Effector CD8-positive, alpha-beta T cell (primary cell): Measurements from ENCODE around the gene FOXF1.

Source experiments
- DNase-seq: peaks from one replicate; lab custom pipeline; 2025; lab: John Stamatoyannopoulos, UW

The FOXF1 gene

DNA sequence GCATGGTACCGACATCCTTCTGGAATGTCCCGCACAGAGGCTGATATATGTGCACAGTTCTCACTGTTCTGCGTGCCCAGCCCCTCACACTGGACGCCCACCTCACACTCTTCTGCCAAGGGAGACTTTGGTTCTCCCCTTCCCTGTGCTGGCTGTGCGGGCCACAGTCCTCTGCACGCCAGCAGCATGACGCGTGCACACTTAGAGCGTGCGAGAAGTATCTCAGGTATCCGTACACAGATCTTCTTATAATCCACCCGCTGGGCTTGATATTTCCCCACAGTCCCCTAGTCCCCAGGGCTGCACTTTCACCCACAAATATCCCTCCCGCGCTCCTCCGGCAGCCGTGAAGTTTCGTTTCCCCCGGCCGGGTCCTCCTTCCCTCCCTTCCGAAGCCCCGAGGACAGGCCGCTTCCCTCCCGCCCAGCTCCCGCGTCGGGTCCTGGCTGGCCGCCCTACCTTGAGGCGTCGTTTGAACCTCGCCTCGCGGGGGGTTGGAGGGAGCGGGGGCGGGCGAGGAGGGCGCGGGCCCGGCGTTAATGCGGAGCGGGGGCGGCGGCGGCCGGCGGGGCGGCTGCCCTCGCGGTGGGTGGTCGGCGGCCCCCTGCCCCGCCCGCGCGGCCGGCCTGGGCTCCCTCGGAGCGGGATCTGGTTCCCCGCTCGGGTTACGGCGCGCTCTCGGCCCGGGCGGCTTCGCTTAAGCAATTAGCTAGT, 5.0 kb upstream of the FOXF1 start:
- DNase-seq, result no peak

DNA sequence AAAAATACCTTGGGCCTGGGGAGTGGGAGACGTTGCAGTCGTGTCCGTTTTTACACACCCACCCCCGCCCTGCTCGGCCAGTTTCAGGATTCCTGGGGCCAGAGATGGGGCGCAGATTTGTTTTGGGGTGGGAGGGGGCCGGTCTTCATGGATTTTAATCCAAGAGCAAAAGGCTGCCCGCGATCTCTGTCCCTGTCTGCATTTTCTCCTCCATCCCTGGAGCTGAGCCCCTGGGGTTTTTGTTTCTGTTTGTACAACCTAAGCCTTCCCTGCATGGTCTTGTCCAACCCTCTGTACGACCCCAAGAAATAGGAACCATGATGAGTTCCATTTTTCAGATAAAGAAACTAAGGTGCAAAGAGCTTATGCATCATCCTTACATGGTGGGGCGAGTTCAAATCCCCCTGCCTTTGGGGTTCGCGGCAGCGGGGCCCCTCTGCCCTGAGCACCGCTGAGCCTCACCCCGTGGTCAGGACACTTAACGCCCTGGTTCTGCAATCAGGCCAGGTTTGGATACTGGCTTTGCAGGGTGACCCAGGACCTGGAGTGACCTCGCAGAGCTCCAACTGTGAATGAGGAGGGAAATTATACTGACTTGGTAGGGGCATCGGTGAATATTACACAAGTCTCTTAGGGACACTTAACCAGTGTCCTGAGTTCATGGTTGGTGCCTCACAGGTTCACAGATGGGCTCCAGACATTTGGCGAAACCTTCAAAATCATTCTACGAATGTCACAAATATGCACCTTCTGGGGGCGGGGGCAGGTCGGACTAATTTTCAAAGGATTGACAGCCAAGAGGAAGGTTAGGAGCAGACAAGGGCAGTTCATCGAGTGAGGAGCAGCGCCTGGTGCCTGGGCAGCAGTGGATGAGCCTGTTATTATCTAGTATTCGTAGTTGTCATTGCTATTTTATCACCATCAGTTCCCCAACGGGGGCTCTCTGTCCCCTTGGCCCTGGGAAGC, 4.1 kb upstream of the FOXF1 start:
- DNase-seq, result no peak

DNA sequence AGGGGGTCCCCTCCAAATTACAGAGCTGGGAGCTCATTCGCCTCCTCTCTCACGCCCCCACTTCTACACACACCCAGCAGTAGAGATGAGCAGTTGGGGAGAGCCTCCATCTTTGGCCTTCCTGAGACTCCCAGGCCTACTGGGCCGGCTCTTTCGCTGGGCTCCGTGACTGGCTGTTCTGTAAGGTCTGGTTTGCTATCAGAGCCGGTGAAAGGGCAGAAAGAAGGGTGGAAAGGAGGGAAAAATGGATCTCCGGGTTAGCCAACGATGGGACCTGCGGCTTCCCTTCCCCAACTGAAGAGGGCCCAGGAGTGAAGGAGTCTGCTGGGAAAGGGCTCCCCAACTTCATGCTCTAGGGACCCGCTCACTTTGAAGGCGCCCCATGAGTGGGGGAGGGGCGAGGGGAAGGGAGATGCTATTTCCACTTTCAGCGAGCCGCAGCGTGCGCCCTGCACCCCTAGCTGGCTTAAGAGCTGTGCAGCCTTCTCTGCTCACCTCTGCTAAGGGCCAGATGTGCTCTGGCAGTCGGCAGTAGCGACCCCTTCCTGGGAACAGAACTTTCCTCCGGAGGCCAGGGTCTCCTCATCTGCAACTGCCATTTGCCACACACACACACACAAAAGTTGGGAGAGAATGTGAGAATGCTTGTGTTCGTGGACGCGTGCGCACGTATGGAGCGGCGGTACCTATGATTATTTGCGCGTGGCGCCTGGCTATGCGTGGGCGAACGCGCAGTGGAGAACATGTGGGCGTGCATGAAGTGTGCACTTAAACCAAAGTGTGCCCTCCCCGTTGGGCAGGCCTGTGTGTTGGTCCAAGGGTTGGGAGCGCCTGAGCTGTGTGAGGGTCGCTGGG, 2.9 kb upstream of the FOXF1 start:
- no peak for DNase-seq

DNA sequence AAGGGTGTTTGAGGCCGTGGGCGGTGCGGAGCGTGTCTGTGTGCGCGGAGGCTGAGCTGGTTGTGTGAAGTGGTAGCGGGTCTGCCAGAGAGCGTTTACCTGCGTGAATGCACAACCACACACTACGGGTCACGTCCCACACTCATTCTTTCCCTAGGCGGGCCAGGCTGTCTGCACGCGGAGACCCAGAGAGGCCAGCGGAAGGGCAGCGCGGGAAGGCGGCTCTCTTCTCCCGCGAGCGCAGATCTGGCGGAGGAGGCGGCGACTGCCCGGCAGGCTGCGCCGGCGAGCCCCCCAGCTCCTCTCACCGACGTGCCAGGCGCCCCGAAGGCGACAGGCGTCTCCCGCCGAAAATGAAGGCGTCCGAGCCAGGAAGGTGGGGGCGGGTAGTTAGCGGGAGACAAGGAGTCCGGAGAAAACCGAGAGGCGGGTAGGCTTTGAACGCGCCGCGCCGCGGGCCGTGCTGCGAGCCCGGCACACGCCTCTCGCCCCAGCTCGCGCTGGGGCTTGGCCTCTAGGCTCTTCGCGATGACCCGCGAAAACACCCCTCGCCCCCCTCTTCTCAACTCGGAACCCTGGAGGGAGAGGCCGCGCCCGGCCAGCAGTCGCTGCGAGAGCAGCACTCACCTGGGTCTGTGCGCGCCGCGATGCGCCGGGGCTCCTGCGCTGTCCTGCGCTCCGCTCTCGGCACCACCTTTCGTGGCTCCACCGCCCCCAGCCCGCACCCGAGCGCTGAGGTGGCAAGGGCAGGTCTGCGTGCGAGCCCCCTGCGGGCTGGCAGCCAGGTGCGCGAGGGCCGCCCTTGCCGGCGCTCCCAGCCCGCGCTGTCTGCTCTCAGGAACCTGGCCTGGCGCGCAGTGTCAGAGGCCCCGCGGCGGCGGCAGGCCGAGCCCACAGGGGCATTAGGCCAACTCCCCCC, 2.0 kb upstream of the FOXF1 start:
- no peak for DNase-seq

DNA sequence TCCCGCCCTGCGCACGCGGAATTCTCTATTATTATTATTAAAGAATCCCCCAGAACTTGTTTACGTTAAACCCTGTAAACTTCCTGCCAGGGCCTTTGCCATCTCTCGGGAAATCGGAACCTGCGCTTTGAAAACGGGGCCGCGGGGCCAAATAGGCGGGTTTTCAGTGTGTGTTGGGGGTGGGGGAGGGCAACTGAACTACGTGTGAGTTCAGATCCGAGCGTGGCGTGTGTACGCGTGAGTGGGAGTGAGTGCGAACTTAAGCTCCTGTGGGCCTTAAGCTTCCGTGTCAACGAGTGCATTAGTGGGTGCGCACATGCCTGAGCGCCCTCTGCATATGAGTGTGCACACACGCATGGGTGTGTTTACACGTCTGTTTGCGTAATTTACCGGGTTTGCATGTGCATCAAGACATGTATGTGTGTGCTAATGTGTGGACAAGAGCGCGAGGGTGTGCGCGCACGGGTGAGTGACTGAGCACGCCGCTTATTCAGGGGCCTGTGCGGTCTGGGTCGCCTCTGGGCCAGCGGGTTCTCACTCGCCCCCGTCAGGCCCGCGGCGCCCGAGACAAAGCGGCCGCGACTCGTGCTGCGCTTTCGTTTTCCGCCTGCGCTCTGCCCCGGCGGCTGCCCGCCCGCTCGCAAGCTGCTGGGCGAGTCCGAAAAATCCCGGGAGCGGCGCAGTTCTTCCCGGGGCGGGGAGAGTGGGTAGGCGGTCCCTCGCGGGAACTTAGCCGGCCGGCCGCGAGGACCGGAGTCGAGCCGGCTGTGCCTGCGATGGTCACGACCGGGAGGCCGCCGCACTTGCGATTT, 1.2 kb upstream of the FOXF1 start:
- DNase-seq, result no peak

DNA sequence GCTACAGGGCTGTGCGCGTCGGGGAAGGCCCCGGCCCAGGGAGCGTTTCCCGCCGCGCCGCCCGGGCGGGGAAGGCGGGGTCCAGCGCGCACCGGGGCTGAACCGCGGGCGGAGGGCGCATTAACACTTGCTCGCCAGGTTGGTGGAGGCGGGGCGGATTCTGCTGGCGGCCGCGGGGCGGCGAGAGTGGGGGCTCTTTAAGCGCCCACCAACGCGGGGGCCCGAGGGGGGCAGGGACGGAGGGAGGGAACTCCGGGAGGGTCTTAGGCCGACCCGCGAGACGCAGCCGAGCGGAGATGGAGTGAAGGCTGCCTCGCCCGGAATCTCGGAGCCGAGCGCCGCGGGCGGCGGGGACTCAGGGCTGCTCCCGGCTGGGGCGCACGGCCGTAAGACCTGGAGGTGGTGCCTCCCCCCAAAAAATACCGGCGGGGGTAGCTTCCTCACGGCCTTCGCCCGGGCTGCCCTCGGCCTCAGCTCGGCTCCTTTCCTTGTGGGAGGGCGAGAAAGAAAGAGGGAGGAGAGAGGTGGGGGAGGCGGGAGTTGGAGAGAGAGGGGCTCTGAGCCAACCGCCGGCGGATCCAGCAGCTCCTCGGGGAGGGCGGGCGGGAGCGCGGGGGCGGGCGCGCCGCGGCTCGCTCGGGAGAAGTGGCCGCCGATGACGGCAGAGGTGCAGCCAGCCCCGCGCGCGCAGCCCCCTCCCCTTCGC, 415 bp upstream of the FOXF1 start:
- DNase-seq, result no peak

DNA sequence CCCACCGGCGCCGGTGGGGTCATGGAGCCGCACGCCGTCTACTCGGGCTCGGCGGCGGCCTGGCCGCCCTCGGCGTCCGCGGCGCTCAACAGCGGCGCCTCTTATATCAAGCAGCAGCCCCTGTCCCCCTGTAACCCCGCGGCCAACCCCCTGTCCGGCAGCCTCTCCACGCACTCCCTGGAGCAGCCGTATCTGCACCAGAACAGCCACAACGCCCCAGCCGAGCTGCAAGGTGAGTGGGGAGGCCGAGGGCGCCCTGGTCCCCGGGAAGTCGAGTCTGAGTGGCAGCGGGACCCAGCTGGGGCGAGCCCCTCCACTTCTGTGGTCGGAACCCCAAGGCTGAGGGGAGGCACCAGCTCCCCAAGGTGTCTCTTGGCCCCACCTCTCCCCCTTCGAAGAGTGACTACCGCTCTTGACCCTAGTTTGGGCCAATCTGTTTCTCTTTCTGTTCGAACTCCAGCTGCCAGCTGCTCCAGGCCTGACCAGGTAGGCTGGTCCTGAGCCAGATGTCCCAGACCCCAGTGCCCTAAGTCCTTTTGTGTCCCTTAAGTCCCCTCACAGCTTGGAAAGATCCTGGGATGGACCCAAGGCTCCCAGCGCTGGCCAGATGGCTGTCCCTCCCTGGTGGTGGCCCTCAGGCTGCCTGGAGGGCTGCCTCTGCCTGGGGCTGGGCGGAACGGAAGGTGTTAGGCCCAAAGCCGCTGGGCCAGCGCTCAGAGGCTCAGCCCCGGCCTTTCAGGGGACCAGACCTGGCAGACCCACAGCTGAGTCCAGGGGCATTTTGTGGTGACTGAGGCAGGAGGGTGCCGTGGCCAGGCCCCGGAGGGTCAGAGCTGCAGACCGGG, 1.2 kb downstream of the FOXF1 start:
- no peak for DNase-seq

DNA sequence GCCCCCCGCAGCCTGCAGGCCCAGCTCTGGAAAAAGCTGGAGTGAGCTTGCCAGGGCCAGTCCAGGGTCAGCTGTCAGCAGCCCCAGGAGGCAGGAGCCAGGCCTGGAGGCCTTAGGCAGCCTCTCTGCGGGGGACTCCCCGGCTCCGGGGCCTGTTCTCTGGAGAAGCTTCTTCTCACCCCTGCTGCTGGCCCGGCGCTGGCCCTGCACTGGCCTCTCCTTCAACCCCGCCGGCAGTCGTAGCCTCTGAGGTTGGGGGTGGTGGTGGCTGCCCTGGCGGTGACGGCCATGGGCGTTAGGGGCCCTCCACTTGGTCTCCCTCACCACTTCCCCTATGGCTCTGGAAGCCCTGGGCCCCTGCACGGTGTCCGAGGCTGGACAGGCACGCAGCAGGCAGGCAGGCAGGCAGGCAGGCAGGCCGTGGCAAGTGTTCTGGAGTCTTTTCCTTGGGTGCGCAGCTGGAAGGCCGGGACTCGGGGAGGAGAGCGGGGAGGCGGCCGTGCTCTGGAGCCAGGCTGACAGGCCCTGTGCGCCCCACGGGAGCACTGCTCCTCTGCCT, 2.1 kb downstream of the FOXF1 start:
- no peak for DNase-seq

DNA sequence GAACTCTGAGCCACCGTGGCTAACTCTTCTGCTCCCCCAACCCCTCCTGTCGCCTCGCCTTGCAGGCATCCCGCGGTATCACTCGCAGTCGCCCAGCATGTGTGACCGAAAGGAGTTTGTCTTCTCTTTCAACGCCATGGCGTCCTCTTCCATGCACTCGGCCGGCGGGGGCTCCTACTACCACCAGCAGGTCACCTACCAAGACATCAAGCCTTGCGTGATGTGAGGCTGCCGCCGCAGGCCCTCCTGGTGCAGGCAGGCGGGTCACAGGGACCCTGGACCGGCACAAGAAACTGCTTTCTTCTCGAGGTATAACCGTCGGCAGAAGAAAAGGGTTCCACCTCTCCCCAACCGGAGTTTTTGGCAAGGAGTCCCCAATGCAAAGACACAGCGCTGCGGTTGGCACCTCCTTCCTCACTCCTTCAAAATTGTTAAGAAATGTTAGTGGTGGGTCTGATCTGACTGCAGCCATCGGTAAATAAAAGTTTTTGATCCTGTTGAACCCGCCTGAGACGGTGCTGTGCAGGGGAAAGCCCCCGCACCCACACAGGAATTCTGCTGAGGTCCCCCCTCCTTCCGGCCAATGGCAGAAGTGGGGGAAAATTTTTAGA, 2.6 kb downstream of the FOXF1 start:
- no peak for DNase-seq

DNA sequence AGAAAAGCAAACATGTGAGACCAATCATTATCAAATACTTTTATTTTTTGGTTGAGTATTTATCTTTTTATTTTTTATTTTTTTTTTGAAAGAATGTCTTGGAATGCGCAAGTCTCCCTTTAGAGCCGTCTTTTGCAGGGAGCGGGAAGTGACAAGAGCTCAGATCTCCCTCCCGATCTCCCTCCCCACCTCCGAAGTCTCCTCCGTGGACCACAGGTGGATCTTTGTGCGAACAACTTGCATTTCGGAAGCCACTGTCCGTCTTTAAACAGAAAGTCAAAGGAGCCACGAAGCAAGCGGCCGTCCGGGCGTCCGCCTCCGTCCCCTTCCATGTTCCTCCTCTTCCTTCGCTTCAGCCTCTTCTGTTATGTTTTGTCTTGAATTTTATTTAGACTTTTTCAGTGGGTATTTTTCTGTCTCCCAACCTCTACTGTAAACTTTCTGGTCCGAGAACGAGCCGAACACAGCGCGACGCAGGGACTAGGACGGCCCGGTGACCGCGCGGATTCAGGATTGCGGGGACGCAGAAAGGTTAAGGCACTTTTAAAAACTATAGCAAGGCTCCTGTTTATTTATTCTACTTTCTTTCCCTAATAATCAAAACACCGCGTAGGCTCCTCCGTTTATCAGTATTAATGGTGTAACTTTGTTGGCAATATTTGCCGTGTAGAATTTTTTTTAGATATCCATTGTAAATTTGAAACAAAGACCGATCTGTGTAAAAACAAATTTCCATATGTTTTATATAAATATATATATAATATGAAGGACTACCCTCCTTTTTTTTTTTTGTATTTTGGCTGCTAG, 3.3 kb downstream of the FOXF1 start:
- no peak for DNase-seq

DNA sequence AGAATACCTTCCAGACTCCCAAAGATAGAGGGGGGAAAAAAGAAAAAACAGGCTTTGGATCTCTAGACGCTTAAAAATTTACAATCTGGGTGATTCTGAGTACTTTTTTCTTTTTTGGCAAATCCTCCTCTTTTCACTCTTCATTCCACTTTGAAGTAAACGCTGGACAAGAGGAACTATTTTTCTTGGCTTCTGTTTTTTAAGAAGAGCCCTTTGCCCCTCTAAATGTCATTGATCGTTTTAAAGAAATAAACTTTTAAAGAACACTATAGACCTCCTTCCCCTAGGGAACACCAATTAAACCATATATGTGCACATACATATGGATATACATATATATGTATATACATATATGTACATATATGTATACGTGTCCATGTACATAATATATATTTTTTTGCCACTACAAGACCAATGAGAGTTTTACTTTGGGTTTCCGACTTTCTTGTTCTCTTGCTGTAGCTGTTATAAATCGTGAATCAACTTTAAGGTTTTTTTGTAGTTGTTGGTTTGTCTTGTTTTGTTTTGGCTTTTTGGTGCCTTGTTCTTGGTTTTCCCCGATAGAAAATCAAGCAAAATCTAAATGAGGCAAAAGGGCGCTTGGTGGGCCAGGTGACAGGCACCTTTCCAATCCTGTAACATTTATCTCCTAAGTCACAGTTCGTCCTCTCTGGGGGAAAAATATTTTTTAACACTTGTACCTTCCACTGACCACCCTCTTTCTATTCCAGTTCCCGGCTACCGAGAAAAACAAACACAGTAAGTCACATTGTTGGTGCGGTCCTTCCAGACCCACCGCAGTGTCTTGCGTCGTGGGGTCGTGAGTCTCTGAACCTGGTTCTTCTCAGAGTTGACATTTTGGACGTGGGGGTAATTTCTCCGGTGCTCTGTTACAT, 4.4 kb downstream of the FOXF1 start:
- no peak for DNase-seq

DNA sequence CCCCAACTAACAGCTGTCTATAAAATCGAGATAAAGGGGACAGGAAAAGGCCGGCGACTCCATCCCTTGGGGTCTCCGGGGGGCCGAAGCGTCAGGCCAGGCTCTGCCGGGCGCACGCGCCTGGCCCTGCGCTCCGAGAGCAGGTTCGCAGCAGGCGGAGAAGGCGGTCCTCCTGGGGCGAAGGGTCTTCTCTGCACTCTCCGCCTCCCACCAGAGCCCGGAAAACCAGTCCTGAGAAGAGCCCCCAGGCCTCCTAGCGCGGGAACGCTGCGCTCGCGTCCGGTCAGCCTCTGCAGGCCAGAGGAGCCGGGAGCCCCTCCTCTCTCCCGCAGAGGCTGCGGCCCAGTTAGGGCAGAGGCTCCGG, 5.1 kb downstream of the FOXF1 start:
- DNase-seq, result no peak

DNA sequence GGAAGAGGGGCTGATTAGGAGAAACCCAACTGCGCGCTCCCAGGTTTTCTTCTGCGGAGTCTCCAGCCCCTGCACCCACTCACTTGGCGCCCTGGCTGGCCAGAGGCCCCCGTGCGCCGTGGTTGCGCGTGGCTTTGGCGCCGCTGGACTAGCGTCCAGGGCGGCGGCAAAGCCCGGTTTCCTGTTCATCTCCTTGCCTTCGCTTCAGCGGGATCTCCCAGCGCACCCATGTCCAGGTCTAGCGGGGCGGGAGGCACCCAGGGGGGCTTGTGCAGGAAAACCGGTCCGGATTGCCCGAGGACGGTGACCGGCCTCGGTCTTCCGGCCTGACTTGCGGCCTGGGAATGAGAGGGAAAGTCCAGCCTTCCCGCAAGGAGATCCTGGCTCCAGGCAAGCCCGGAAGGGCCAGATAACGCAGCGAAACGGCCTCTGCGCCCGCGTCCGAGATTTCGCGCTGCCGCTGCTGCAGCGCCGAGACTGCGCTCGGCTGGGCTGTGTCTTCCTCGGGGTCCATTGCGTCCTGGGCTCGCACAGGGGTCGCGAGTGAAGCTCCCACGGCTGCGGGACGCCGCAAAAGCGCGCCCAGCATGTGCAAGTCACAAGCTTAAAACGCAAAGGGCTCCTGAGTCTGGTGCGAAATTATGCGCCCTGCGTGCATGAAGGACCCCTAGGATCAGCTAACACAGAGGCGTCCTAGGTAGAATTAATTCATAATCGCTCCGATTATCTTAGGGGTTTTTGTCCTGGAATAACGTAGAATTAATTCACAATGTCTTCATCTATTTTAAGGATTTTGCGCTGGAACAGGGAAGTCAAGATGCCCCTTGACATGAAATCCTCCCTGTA, 5.7 kb downstream of the FOXF1 start:
- DNase-seq, result no peak

DNA sequence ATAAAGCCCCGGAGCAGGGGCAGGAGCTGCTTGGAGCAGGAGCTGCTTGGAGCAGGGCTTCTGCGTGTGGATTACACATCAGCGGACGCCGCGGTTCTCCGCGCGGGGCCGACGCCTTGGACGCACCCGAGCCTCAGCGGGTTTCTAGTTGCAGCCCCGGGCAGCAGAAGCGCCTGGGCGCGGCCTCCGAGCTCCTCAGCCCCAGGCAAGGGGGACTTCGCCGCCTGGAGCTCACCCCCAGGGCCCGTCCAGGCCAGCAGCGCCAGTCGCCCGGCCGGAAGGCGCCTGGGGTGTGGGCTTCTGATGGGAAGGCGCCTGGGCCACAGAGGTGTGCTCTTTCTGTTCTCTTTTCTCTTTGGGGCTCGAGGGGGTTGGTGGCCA, 6.3 kb downstream of the FOXF1 start:
- no peak for DNase-seq

DNA sequence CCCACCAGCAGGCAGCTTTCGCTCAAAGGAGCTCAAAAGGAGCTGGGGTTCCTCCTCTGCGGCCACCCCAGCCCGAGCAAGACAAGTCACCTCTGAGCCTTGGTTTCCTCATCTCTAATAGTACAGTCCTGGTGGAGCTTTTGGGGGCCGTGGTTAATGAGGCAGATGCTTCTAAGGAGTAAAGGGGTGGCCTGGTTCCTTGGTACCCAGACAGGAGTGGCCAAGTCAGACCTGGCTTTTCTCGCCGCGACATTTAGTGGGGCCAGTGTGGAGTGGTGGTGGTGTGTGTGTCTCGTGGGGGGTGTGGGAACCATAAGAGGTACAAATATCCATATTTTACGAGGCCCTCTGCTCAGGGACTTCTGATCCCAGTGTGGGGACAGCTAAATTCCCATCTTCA, 6.7 kb downstream of the FOXF1 start:
- no peak for DNase-seq
